Suprapubic skin (tissue), 4 donors: ENCODE results near the gene COPA.

Experiments used
- CTCF ChIP-seq, 2 donors: fragments of 200-600 bp in 1 of 2; fragments of 450-650 bp in 1 of 2; sonication (generic) in 1 of 2; IDR thresholded peaks; one replicate each; pipeline ENCODE4 v1.5.1; 2016 to 2019; ENCODE audit warnings: antibody characterized with exemption in 2 of 2, mild to moderate bottlenecking in 1 of 2, moderate library complexity in 1 of 2
- POLR2A ChIP-seq, 2 donors: fragments of 450-650 bp; IDR thresholded peaks; one replicate each; pipeline ENCODE4 v1.6.1; 2017; ENCODE audit warnings: antibody characterized with exemption in 2 of 2, mild to moderate bottlenecking in 2 of 2, moderate library complexity in 2 of 2
- POLR2AphosphoS5 ChIP-seq, 3 donors: sonication (generic); formaldehyde crosslinking; IDR thresholded peaks; one replicate each; pipeline ENCODE4 v1.6.1; 2017; ENCODE audit warnings: antibody characterized with exemption in 3 of 3

- TF ChIP-seq CTCF (IDR thresholded peaks at IDR 0.05): no peak
- no peak for TF ChIP-seq POLR2AphosphoS5 (IDR thresholded peaks at IDR 0.05)
- TF ChIP-seq POLR2A (IDR thresholded peaks at IDR 0.05): no peak
Observed at GRCh38 chr1:160344936-160345335, 1.9 kb upstream of the COPA start.
